ENCODE results near the gene LIMD2.
A peak's percentile ranks its signal among the peaks of the same experiment; 100 is the strongest.
"Not testable (repeated sequence)": the region's sequence is repeated elsewhere in the genome, so short reads cannot be mapped to it uniquely, and the experiment has no call there.

The LIMD2 gene

GRCh38 chr17:63699638-63700527 is at the start of gene LIMD2:
Gene LIMD2 (minus strand): TSS chr17:63700125. CDS start chr17:63699298, 827 bp downstream.
- peak; percentile 20 for TF ChIP-seq CTCF (IDR thresholded peaks at IDR 0.05; ENCODE audit: extremely low read depth, insufficient read depth, missing control alignments)
- in situ Hi-C loops (cut with MboI; ENCODE audit: low pct_unique_long_range_greater_than_20kb, low sequenced_read_pairs, unreplicated experiment): no loop called here
- peak; percentile 93 for DNase-seq (ENCODE audit: low spot score)

- DNase-seq (ENCODE audit: low spot score): peak; percentile 96
- TF ChIP-seq CTCF (IDR thresholded peaks at IDR 0.05; ENCODE audit: extremely low read depth, insufficient read depth, missing control alignments): no peak
- in situ Hi-C loops (cut with MboI; ENCODE audit: low pct_unique_long_range_greater_than_20kb, low sequenced_read_pairs, unreplicated experiment): no loop called here
Observed at GRCh38 chr17:63741408-63742173, 41.7 kb upstream of the LIMD2 start, which contains the start of gene STRADA. Gene STRADA (minus strand): TSS chr17:63741799. CDS start chr17:63728369, 13,430 bp downstream.

- DNase-seq (ENCODE audit: low spot score): no peak
- in situ Hi-C loops (cut with MboI; ENCODE audit: low pct_unique_long_range_greater_than_20kb, low sequenced_read_pairs, unreplicated experiment): no loop called here
- no peak for TF ChIP-seq CTCF (IDR thresholded peaks at IDR 0.05; ENCODE audit: extremely low read depth, insufficient read depth, missing control alignments)
Observed at GRCh38 chr17:63741143-63741407, 41.1 kb upstream of the LIMD2 start.

GRCh38 chr17:63740464-63741142 is 40.7 kb upstream of the LIMD2 start:
- in situ Hi-C loops (cut with MboI; ENCODE audit: low pct_unique_long_range_greater_than_20kb, low sequenced_read_pairs, unreplicated experiment): no loop called here
- TF ChIP-seq CTCF (IDR thresholded peaks at IDR 0.05; ENCODE audit: extremely low read depth, insufficient read depth, missing control alignments): no peak
- DNase-seq (ENCODE audit: low spot score): peak; percentile 15

GRCh38 chr17:63735691-63736090 is 35.8 kb upstream of the LIMD2 start:
- in situ Hi-C loops (cut with MboI; ENCODE audit: low pct_unique_long_range_greater_than_20kb, low sequenced_read_pairs, unreplicated experiment): no loop called here
- no peak for TF ChIP-seq CTCF (IDR thresholded peaks at IDR 0.05; ENCODE audit: extremely low read depth, insufficient read depth, missing control alignments)
- no peak for DNase-seq (ENCODE audit: low spot score)

GRCh38 chr17:63722403-63722802 is 22.5 kb upstream of the LIMD2 start:
- no peak for DNase-seq (ENCODE audit: low spot score)
- in situ Hi-C loops (cut with MboI; ENCODE audit: low pct_unique_long_range_greater_than_20kb, low sequenced_read_pairs, unreplicated experiment): no loop called here
- TF ChIP-seq CTCF (IDR thresholded peaks at IDR 0.05; ENCODE audit: extremely low read depth, insufficient read depth, missing control alignments): no peak

- DNase-seq (ENCODE audit: low spot score); in situ Hi-C loops (cut with MboI; ENCODE audit: low pct_unique_long_range_greater_than_20kb, low sequenced_read_pairs, unreplicated experiment): not testable (repeated sequence)
Observed at GRCh38 chr17:63720194-63720593, 20.3 kb upstream of the LIMD2 start.

All from GM13977 (cell line).